ENCODE results near the gene ARHGAP25.

Gene ARHGAP25

DNA sequence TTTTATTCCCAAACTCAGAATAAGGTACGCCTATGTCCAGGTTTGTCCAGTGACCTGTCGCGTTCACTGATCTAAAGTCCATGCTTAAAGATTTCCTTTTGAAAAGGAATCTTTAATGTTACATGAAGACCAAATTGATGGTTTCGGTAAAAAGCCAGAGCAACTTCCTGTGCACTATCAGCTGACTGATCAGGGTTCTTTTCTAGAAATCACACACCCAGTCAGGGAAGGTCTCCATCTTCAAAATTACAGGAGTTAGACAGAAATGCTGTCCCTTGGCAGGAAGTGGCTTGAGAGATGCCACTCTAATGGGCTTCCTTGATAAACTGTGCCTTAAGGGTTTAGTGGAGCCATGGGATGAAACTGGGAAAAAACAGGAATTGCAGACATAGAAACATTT lies 14.7 kb upstream of the ARHGAP25 start:
- TF ChIP-seq, protein P1, sequence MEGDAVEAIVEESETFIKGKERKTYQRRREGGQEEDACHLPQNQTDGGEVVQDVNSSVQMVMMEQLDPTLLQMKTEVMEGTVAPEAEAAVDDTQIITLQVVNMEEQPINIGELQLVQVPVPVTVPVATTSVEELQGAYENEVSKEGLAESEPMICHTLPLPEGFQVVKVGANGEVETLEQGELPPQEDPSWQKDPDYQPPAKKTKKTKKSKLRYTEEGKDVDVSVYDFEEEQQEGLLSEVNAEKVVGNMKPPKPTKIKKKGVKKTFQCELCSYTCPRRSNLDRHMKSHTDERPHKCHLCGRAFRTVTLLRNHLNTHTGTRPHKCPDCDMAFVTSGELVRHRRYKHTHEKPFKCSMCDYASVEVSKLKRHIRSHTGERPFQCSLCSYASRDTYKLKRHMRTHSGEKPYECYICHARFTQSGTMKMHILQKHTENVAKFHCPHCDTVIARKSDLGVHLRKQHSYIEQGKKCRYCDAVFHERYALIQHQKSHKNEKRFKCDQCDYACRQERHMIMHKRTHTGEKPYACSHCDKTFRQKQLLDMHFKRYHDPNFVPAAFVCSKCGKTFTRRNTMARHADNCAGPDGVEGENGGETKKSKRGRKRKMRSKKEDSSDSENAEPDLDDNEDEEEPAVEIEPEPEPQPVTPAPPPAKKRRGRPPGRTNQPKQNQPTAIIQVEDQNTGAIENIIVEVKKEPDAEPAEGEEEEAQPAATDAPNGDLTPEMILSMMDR (conservative IDR thresholded peaks at IDR 0.05; ENCODE audit: low read length): no peak
- no peak for DNase-seq (ENCODE audit: low read depth)
- H3K4me3 ChIP-seq (ENCODE audit: low read length): no peak overlapping the region

DNA sequence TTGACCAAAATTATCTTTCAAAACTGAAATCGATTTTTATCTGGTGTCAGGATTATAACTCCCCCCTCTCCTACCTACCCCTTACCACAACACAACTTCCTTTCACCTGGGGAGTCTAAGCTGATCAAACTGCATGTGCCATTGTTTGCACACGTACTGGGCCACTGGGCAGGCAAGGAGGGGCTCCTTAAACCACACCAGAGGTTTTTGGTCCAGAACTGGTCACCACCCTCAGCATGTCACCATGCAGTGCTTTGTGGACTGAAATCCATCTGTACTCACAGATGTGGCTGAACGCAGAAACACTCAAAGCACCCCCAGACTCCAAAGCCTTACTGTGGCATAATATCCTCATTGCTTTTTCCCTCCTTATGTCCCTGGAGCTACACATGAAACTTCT lies 13.9 kb upstream of the ARHGAP25 start:
- no peak overlapping the region for H3K4me3 ChIP-seq (ENCODE audit: low read length)
- DNase-seq (ENCODE audit: low read depth): no peak
- TF ChIP-seq, protein P1 (conservative IDR thresholded peaks at IDR 0.05; ENCODE audit: low read length): no peak

DNA sequence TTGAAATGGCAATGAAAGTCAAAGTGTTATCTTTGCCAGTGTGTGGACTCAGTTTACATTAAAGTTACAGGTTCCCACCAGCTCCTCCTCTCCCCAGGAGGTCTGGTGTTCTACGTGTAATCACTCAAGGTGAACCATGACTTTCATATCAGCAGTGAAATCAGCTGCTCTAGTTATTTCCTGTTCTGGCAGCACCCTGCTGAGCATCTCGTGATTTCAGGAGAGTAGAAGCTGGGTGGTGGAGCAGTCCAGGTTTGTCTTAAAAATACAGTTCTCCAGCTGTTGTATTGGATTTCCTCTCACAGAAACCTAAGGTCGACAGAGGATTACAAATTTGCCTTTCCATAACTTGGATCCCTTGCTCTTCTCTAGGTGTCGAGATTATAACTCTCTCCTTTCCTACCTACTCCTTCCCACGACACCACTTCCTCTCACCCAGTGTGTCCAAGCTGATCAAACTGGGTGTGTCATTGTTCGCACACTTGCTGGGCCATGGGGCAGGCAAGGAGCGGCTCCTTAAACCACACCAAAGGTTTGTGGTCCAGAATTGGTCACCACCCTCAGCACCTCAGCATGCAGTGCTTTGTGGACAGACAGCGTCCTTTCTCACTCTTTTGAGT lies 13.0 kb upstream of the ARHGAP25 start:
- TF ChIP-seq, protein P1 (conservative IDR thresholded peaks at IDR 0.05; ENCODE audit: low read length): no peak
- no peak overlapping the region for H3K4me3 ChIP-seq (ENCODE audit: low read length)
- DNase-seq (ENCODE audit: low read depth): no peak

DNA sequence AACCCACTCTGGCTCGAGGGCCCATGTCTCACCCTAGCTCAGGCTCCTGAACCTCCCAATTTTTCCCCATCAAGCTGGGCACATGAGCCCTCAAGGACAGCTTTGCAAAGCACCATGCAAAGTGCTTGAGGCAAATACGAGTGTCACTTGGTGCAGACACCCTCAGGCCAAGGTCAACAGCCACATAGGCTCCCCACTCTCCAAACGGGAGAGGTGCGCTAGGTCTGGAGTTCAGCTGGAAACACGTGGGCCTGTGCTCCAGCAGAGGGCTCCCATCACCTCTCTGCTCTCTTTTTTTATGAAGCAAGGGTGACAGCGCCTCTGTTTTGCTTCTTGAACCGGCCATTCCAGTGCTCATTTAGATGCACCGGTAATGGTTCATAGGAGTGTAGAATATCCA lies 11.9 kb upstream of the ARHGAP25 start:
- TF ChIP-seq, protein P1 (conservative IDR thresholded peaks at IDR 0.05; ENCODE audit: low read length): peak; percentile 15; the same call in 1 of the 2 replicates
- no peak for DNase-seq (ENCODE audit: low read depth)
- no peak overlapping the region for H3K4me3 ChIP-seq (ENCODE audit: low read length)

DNA sequence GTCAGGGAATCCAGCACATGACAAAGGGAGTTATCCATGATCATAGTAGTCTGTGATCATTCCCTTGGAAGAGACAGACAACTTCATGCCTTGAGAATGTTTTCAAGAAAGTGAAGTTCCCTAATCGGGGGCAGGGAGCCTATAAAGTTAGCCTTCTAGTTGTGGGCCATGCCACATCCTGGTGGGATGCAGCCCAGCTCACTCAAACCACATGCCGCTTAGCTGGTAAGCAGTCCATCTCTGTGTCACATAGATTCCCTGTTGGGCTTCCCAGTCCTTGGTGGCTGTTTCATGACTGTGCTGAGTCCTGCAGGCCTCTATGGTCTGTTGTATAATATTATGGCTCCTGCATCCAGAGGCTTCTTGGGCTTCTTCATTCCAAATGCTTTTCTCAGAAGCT lies 11.4 kb upstream of the ARHGAP25 start:
- H3K4me3 ChIP-seq (ENCODE audit: low read length): no peak overlapping the region
- no peak for DNase-seq (ENCODE audit: low read depth)
- TF ChIP-seq, protein P1 (conservative IDR thresholded peaks at IDR 0.05; ENCODE audit: low read length): no peak

DNA sequence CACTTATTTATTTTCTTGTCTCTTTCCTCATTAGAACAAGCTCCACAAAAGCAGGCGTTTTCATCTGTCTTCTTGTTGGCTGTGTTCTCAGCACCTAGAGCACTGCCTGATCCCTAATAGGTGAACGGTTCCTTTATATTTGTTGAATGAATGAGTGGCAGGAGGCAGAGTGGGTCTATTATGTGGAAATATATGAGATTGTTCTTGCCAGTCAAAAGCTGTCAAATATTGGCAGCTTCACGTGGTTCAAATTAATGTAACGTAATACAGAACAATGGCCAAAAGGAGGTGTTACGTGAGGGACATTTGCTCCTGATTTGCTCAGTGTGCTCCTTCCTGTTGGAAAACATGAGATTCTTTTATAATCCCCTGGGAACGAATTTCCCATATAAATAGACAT lies 8.5 kb upstream of the ARHGAP25 start:
- DNase-seq (ENCODE audit: low read depth): no peak
- no peak overlapping the region for H3K4me3 ChIP-seq (ENCODE audit: low read length)
- TF ChIP-seq, protein P1 (conservative IDR thresholded peaks at IDR 0.05; ENCODE audit: low read length): no peak

DNA sequence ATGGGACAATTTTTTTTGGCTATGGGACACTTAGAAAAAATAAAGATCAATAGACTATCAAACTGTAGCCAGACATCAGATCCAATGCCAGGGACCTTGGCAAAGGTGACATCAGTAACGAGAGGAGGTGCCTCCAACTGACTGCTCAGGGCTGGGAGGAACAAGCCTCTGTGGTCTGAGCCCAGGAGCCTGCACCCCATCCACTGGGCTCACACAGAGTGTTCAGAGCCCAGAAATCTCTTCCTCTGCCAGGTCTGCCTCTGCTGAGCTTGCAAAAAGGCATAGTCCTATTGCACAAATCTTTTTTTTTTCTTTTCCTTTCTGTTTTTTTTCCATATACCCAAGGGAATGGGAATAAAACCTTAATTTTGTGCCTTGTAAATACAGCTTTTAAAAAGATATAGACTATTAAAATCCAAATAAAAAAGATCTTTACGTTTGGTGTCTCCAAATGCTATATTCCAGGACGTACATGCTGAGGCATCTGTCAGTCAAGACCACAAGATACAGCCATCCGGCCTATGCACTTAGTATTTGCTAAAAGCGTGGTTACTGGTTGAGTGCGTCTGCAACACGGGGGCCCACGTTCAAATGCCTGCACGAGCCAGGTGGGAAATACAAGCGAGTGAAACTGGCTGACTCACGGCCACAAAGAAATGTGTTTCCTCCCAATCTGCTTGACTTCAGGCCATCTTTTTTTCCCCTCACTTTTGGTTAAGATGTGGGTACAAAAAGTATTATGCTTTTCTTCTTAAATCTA lies 7.8 kb upstream of the ARHGAP25 start:
- DNase-seq (ENCODE audit: low read depth): no peak
- TF ChIP-seq, protein P1 (conservative IDR thresholded peaks at IDR 0.05; ENCODE audit: low read length): no peak
- no peak overlapping the region for H3K4me3 ChIP-seq (ENCODE audit: low read length)

Measured in AG10803 (cell line).